SH-SY5Y (cell line): ENCODE results near the gene ADAMTSL3.

Experiments used
- GATA2 ChIP-seq: IDR thresholded peaks from 2 replicates; pipeline ENCODE4 v1.6.1; 2011; ENCODE audit warnings: mild to moderate bottlenecking, low read depth, low read length
- GATA3 ChIP-seq: IDR thresholded peaks from 2 replicates; pipeline ENCODE4 v1.6.1; 2011; ENCODE audit warnings: low read depth, mild to moderate bottlenecking, low read length, moderate library complexity

DNA sequence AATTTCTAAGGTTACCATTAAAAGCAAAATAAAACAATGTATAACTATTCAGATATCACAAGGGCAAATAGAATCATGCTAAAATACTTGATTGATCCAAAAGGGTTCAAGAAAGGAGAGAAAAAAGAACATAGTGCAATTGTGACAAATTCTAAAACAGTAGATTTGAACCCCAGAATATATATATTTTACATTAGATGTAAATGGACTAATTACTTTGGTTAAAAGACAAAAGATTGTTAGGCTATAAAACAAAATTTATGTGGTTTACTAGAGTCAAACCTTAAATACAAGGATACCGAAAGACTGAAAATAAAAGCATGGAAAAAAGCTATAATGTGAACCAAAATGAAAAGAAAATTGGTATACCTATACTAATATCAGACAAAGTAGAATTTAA lies 129.3 kb downstream of the ADAMTSL3 start:
- no peak for TF ChIP-seq GATA2
- no peak for TF ChIP-seq GATA3
